A673 (cell line): ENCODE measurements around the gene ACOT11.

Experiments
- CTCF ChIP-seq: fragments of 300-800, 200-600 bp; sonication (generic); conservative IDR thresholded peaks from 2 replicates; pipeline ENCODE4 v1.5.1; 2017; ENCODE audit warnings: low read depth, mild to moderate bottlenecking, antibody characterized with exemption, low read length, moderate library complexity, mixed read lengths
- EZH2 ChIP-seq: fragments of 200-600 bp; sonication (generic); IDR thresholded peaks from 2 replicates; pipeline ENCODE4 v1.6.1; 2017; ENCODE audit warnings: borderline replicate concordance, low read depth, mild to moderate bottlenecking, mixed read lengths, antibody characterized with exemption, low read length; ENCODE audit not compliant: poor library complexity, severe bottlenecking

GRCh38 chr1:54537611-54538010 lies 10.4 kb upstream of the ACOT11 start:
- TF ChIP-seq CTCF (no peak), EZH2 (no peak)
